Endothelial cell of umbilical vein (primary cell): ENCODE measurements around the gene NR3C2. TPM values are rescaled to one million over a fixed set of nuclear protein-coding genes. Genes with fewer than 3 reads are reported as not detected.

Source experiments
- BruUV-seq: library from RNA; stranded (reverse); fragments of 400-500 nt; replicated peaks from 2 replicates; lab custom pipeline; 2021; lab: Mats Ljungman, UMichigan
- CTCF ChIA-PET: fragments of 300-600, 350-600 bp; sonication (Branson Sonifier 250); formaldehyde crosslinking; loops from one replicate; lab custom pipeline; 2021; ENCODE audit warnings: antibody characterized with exemption, inconsistent platforms; lab: Charles Lee
- POLR2A ChIA-PET: fragments of 300-600, 350-600 bp; sonication (Branson Sonifier 250); formaldehyde crosslinking; loops from one replicate; lab custom pipeline; 2021; ENCODE audit warnings: antibody characterized with exemption, inconsistent platforms; lab: Charles Lee
- DNase-seq: peaks from one replicate; pipeline ENCODE4 v3.0.0-alpha.2; 2011; ENCODE audit warnings: low read depth, low spot score
- FAIRE-seq: peaks from 2 replicates; lab custom pipeline; 2011; peaks lifted over from hg19 to GRCh38; lab: Jason Lieb, UNC
- H2AFZ ChIP-seq: 2 replicates; pipeline ENCODE4 v1.6.0; 2012; ENCODE audit warnings: low read depth, low read length, control low read depth, inconsistent platforms
- H3K27ac ChIP-seq: 2 replicates; pipeline ENCODE4 v1.5.1; 2011; ENCODE audit warnings: low read depth, mild to moderate bottlenecking, control low read depth, low read length, moderate library complexity; ENCODE audit not compliant: insufficient read depth
- H3K27me3 ChIP-seq, 2 experiments: 2 replicates each; pipeline versions ENCODE4 v1.6.0 to v1.6.1; 2011; ENCODE audit warnings: low read length in 2 of 2, mixed read lengths in 1 of 2; ENCODE audit not compliant: control insufficient read depth in 2 of 2, insufficient read depth in 2 of 2
- H3K36me3 ChIP-seq, 2 experiments: 2 replicates in 1 of 2; 3 replicates in 1 of 2; pipeline ENCODE4 v1.5.1; 2011; ENCODE audit warnings: low read length in 2 of 2, mild to moderate bottlenecking in 1 of 2, moderate library complexity in 1 of 2; ENCODE audit not compliant: control insufficient read depth in 2 of 2, insufficient read depth in 2 of 2; ENCODE audit errors: extremely low read depth in 1 of 2
- H3K4me1 ChIP-seq: 3 replicates; pipeline ENCODE4 v1.5.1; 2011; ENCODE audit warnings: mild to moderate bottlenecking, low read length; ENCODE audit not compliant: control insufficient read depth, insufficient read depth; ENCODE audit errors: extremely low read depth
- H3K4me2 ChIP-seq: 2 replicates; pipeline ENCODE4 v1.6.1; 2011; ENCODE audit warnings: low read length, control low read depth, mixed read lengths; ENCODE audit not compliant: insufficient read depth
- H3K4me3 ChIP-seq, 3 experiments: fragments of 200-600 bp in 1 of 3; sonication (generic), shearing (Covaris generic) in 1 of 3; replicated peaks in 1 of 3; 2 replicates each; pipeline ENCODE4 v1.5.1; 2011 to 2016; ENCODE audit warnings: control low read depth in 3 of 3, low read length in 3 of 3, mild to moderate bottlenecking in 2 of 3, inconsistent platforms in 1 of 3, low read depth in 1 of 3, moderate library complexity in 1 of 3; ENCODE audit not compliant: insufficient read depth in 1 of 3
- H3K79me2 ChIP-seq: 2 replicates; pipeline ENCODE4 v1.6.0; 2012; ENCODE audit warnings: low read length, inconsistent platforms; ENCODE audit not compliant: control insufficient read depth, insufficient read depth
- H3K9ac ChIP-seq: replicated peaks from 2 replicates; pipeline ENCODE3; 2011; ENCODE audit warnings: low read length, control low read depth; ENCODE audit not compliant: insufficient read depth; ENCODE audit errors: extremely low read depth
- H3K9me1 ChIP-seq: replicated peaks from 3 replicates; pipeline ENCODE4 v1.6.0; 2011; ENCODE audit warnings: mild to moderate bottlenecking, low read length; ENCODE audit not compliant: control insufficient read depth, insufficient read depth; ENCODE audit errors: extremely low read depth
- H3K9me3 ChIP-seq: replicated peaks from 2 replicates; pipeline ENCODE4 v1.5.1; 2012; ENCODE audit warnings: low read length, inconsistent platforms; ENCODE audit not compliant: control insufficient read depth, insufficient read depth
- H4K20me1 ChIP-seq: replicated peaks from 2 replicates; pipeline ENCODE3; 2011; ENCODE audit warnings: mild to moderate bottlenecking, low read length; ENCODE audit not compliant: control insufficient read depth, insufficient read depth; ENCODE audit errors: extremely low read depth
- CTCF ChIP-seq, 2 donors: IDR thresholded peaks; 1 replicate in 1 of 2; 2 replicates in 1 of 2; pipeline ENCODE4 v1.5.1; 2011; ENCODE audit warnings: low read length in 2 of 2, mild to moderate bottlenecking in 2 of 2, moderate library complexity in 2 of 2, control low read depth in 1 of 2, inconsistent platforms in 1 of 2, low read depth in 1 of 2; ENCODE audit not compliant: insufficient read depth in 1 of 2; ENCODE audit errors: extremely low read depth in 1 of 2
- EZH2 ChIP-seq: IDR thresholded peaks from 2 replicates; pipeline ENCODE4 v1.6.1; 2012; ENCODE audit warnings: borderline replicate concordance, low read depth, mild to moderate bottlenecking, moderate library complexity, low read length, inconsistent platforms; ENCODE audit not compliant: severe bottlenecking
- FOS ChIP-seq: IDR thresholded peaks from 2 replicates; pipeline ENCODE4 v1.6.1; 2011; ENCODE audit warnings: mild to moderate bottlenecking, low read length, moderate library complexity, borderline replicate concordance; ENCODE audit not compliant: insufficient read depth
- GATA2 ChIP-seq: IDR thresholded peaks from 2 replicates; pipeline ENCODE4 v1.7.0; 2011; ENCODE audit warnings: low read depth, mild to moderate bottlenecking, moderate library complexity, mixed read lengths, low read length; ENCODE audit not compliant: insufficient read length, insufficient read depth
- JUN ChIP-seq: IDR thresholded peaks from 2 replicates; pipeline ENCODE4 v1.6.1; 2011; ENCODE audit warnings: borderline replicate concordance, low read depth; ENCODE audit not compliant: insufficient read length, insufficient read depth
- MAX ChIP-seq: IDR thresholded peaks from 2 replicates; pipeline ENCODE4 v1.6.1; 2011; ENCODE audit not compliant: insufficient read depth, insufficient read length
- MYC ChIP-seq: IDR thresholded peaks from one replicate; pipeline ENCODE4 v1.6.1; 2011; ENCODE audit warnings: mild to moderate bottlenecking, low read depth, low read length
- POLR2A ChIP-seq: IDR thresholded peaks from 2 replicates; pipeline ENCODE4 v1.6.1; 2012; ENCODE audit warnings: low read depth, mild to moderate bottlenecking, control low read depth, low read length
- POLR2AphosphoS5 ChIP-seq: IDR thresholded peaks from 2 replicates; pipeline ENCODE4 v1.6.1; 2012; ENCODE audit warnings: low read depth, mild to moderate bottlenecking, control low read depth, low read length, moderate library complexity; ENCODE audit not compliant: insufficient read depth
- dilution Hi-C: fragments of 300-500 bp; cut with MboI; formaldehyde crosslinking; loops from one replicate; pipeline ENCODE4 v1.15.0; 2019; ENCODE audit warnings: low sequenced_read_pairs; ENCODE audit not compliant: extremely low pct_ligation_motif_present
- intact Hi-C: fragments of 100-400 bp; cut with micrococcal nuclease; formaldehyde crosslinking; loops from one replicate; pipeline ENCODE4 v1.10.0; 2022
- polyA plus RNA-seq, 4 experiments: library from polyadenylated mRNA; depleted of rRNA in 3 of 4; stranded (reverse) in 3 of 4; unstranded in 1 of 4; fragments of >200 nt; gene quantifications; 2 replicates each; pipeline versions ENCODE4 v1.2.1 to v1.2.3, GENCODE V29; 2011 to 2012; ENCODE audit warnings: missing spikeins in 1 of 4
- total RNA-seq: library from RNA; stranded (reverse); gene quantifications from 2 replicates; pipeline ENCODE4 v1.2.3, GENCODE V29; 2021

NR3C2 gene
- total and polyA plus RNA-seq, 2 donors (not counting 3 experiments of a cell fraction or from before 2014, with no cell fraction given) = 4.8 to 16.4 TPM

- dilution Hi-C loops = no loop called here
- TF ChIP-seq POLR2AphosphoS5 (no peak), FOS (no peak), MAX (no peak), GATA2 (no peak), EZH2 (no peak), CTCF (IDR thresholded peaks at IDR 0.05; ENCODE audit: extremely low read depth in 1 of 2, insufficient read depth in 1 of 2, low read depth in 1 of 2, low read length in 2 of 2) (no peak), JUN (no peak), MYC (no peak), POLR2A (no peak)
- FAIRE-seq = peak; percentile 44
These were observed 171.0 kb downstream of the NR3C2 start for GRCh38 chr4:148271166-148271565.

More at GRCh38 chr4:148271166-148271565, 171.0 kb downstream of the NR3C2 start:
- no peaks in the 10 kb centered on the region for H4K20me1 ChIP-seq
- H2AFZ ChIP-seq = no peak overlapping the region
- no peaks in the 10 kb centered on the region for H3K36me3 ChIP-seq
- H3K4me1 ChIP-seq = peaks cover 14% of the 10 kb centered on the region
- CTCF ChIA-PET = interaction anchor here (1.0 to 1.2 kb wide), 2 partner anchors 11 to 760 kb away, joined by 3 to 4 read pairs; no protein-coding TSS in a partner anchor
- H3K4me2 ChIP-seq = peak overlapping the region; percentile 61
- H3K9me1 ChIP-seq = no peaks in the 10 kb centered on the region
- peak; percentile 61 for DNase-seq
- intact Hi-C loops = loop anchor here (5.0 kb wide), 1 partner anchor 284 kb away; no protein-coding TSS in a partner anchor
- no peaks in the 10 kb centered on the region for H3K27me3 ChIP-seq
- H3K79me2 ChIP-seq = no peaks in the 10 kb centered on the region
- H3K9me3 ChIP-seq = no peaks in the 10 kb centered on the region
- no peak overlapping the region for H3K9ac ChIP-seq
- H3K4me3 ChIP-seq = no peak overlapping the region
- POLR2A ChIA-PET = no interaction called here
- BruUV-seq = no TSS peak
- H3K27ac ChIP-seq = peak overlapping the region; percentile 35
